Kidney tubule cell (primary cell): ENCODE data around the gene PHF14.
A peak's percentile ranks its signal among the peaks of the same experiment; 100 is the strongest.
"Not testable (repeated sequence)": the region's sequence is repeated elsewhere in the genome, so short reads cannot be mapped to it uniquely, and the experiment has no call there.

Experiments used
- DNase-seq: peaks from one replicate; pipeline ENCODE4 v3.0.0-alpha.2; 2018; ENCODE audit warnings: low spot score

The PHF14 gene

GRCh38 chr7:10990748-10991147, 17.1 kb downstream of the PHF14 start:
- DNase-seq: not testable (repeated sequence)

DNA sequence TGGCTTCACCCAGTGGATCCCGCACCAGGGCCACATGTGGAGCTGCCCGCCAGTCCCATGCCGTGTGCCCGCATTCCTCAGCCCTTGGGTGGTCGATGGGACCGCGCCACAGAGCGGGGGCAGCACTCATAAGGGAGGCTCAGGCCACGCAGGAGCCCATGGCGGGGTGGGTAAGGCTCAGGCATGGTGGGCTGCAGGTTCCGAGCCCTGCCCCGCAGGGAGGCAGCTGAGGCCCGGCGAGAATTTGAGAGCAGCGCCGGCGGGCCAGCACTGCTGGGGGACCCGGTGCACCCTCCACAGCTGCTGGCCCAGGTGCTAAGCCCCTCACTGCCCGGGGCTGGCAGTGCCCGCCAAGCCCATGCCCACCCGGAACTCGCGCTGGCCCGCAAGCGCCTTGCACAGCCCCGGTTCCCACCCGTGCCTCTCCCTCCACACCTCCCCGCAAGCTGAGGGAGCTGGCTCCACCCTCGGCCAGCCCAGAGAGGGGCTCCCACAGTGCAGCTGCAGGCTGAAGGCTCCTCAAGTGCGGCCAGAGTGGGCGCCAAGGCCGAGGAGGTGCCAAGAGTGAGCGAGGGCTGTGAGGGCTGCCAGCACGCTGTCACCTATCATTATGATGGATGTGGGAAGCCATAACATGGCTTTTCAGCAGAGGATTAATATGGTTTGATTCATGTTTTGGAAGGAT, 22.0 kb downstream of the PHF14 start:
- DNase-seq: not testable (repeated sequence)

- no peak for DNase-seq
Measured at GRCh38 chr7:10998996-10999757, 25.5 kb downstream of the PHF14 start.

GRCh38 chr7:11005202-11005601, 31.5 kb downstream of the PHF14 start:
- no peak for DNase-seq

GRCh38 chr7:11006291-11006690, 32.6 kb downstream of the PHF14 start:
- DNase-seq: no peak

- no peak for DNase-seq
Measured at GRCh38 chr7:11009631-11010030, 36.0 kb downstream of the PHF14 start.

GRCh38 chr7:11021468-11021867, 47.8 kb downstream of the PHF14 start:
- no peak for DNase-seq

GRCh38 chr7:11026452-11027359, 53.0 kb downstream of the PHF14 start:
- no peak for DNase-seq

- DNase-seq: no peak
Measured at GRCh38 chr7:11035661-11036060, 62.0 kb downstream of the PHF14 start.

DNA sequence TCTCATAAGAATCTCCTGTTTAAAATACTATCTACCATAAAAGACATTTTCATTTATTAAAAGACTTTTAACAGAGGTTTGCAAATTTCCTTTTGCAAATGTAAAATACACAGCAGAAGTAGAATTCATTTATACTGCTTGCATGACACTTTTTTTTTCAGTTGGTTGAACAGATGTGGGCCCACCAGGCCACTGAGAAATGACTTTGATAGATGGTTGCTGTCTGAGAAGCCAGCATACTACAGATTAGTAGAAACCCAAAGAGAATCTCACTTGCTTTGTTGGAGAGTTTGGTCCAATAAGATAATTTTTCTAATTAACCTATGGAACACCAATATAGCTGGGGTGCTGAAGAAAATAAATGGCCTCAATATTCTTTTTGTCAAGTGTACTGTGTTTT, 66.3 kb downstream of the PHF14 start:
- DNase-seq: no peak

GRCh38 chr7:11054033-11054432, 80.4 kb downstream of the PHF14 start:
- DNase-seq: no peak

- no peak for DNase-seq
Measured at GRCh38 chr7:11060893-11061292, 87.2 kb downstream of the PHF14 start.

- DNase-seq: no peak
Measured at GRCh38 chr7:11062110-11062509, 88.4 kb downstream of the PHF14 start.

DNA sequence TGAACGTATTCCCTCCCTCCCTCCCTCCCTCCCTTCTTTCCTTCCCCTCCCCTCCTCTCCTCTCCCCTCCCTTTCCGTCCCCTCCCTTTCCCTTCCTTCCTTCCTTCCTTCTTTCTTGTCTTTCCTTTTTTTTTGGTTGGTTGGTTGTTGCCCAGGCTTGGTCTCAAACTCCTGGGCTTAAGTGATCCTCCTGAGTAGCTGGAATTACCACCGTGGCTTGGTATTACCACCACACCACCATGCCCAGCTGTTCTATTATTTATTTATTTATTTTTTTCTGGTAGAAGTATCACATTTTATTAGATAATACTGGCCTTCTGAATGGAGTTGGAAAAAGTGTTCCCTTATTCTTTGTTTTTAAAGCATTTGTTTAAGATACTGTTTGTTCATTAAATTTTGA, 95.9 kb downstream of the PHF14 start:
- no peak for DNase-seq

DNA sequence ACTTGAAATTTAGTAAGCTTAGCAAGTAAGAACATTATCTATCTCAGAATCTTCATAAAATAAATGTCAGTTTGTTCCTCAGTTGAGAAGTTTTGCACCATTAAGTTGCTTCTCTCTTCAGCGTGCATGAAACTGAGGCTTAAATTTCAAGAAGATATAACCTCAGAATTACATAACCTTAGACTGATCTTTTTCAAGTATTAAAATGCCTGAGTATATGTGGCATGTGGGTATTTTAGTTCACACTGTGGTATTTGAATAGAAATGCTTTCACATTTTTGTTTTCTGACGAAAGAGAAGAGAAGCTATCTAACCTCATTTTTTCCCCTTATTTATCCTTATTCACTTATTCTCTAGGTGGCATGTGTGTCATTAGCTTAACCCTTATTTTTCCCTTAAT, 104.1 kb downstream of the PHF14 start:
- no peak for DNase-seq

DNA sequence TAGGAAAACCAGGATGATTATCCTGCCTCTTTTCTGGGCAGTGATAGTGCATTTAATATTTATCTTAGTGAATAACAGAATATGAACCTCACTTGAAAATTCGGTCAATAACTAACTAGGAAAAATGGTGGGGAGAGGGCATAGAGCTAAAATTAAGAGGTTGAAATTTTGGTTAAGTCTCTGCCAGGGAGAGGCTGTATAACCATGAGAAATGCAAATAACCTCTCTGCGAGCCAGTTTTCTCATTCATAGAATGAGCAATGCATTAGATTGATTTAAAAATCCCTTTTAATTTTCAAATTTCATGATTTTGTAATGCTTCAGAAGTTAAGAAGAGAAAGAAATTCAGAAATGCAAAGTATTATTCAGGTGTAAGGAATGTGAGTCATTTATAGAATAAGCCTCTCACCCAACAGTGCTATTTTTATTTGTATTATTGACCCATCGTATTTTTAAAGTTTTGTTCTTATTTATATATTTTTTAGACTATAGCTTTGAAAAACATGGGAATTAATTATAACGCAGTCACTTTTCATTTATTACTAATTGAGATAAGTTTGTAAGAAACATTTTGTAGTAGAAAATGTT, 104.7 kb downstream of the PHF14 start:
- DNase-seq: no peak

- no peak for DNase-seq
Measured at GRCh38 chr7:11079907-11080306, 106.2 kb downstream of the PHF14 start.

GRCh38 chr7:11082121-11082520, 108.4 kb downstream of the PHF14 start:
- DNase-seq: no peak

- DNase-seq: peak; percentile 4
Measured at GRCh38 chr7:11082552-11083213, 109.0 kb downstream of the PHF14 start.

DNA sequence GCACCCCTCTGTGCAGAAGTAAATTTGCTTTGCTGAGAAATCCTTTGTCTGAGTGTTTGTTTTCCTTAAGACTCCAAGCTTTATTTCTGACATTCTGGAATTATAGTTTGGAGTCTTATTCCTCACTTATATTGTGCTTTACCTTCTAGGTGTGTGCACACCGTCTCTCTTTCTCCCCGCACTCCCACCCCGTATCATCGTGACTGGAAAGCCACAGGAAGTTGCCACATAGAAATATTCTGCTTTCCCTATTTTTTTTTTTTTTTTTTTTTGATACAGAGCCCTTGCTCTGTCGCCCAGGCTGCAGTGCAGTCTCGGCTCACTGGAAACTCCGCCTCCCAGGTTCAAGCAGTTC, 109.5 kb downstream of the PHF14 start:
- no peak for DNase-seq

- no peak for DNase-seq
Measured at GRCh38 chr7:11104578-11104977, 130.9 kb downstream of the PHF14 start.

DNA sequence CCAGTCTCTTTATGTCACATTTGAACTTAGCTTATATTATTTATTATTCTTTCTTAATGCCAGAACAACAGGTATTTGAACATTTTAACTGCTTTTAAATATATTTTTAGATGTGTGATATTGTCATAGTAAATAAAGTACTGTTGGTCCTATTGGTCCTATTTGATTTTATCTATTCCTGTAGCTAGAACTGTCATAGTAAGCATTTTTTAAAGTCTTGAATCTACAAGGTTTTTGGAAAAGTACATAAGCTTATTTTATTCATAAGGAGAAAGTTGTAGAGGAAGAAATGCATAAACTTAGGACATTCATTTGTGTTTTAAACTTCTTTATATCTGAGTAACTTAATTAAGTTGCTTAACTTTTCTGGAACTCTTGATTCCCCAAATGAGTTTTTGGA, 136.0 kb downstream of the PHF14 start:
- DNase-seq: no peak
